Measurements from ENCODE around the gene JOSD1. TPM values are rescaled to one million over a fixed set of nuclear protein-coding genes. Genes with fewer than 3 reads are reported as not detected.

The JOSD1 gene
- total and polyA plus RNA-seq, 2 donors (not counting 1 experiment from before 2014, with no cell fraction given) = 78.7 to 94.8 TPM

DNA sequence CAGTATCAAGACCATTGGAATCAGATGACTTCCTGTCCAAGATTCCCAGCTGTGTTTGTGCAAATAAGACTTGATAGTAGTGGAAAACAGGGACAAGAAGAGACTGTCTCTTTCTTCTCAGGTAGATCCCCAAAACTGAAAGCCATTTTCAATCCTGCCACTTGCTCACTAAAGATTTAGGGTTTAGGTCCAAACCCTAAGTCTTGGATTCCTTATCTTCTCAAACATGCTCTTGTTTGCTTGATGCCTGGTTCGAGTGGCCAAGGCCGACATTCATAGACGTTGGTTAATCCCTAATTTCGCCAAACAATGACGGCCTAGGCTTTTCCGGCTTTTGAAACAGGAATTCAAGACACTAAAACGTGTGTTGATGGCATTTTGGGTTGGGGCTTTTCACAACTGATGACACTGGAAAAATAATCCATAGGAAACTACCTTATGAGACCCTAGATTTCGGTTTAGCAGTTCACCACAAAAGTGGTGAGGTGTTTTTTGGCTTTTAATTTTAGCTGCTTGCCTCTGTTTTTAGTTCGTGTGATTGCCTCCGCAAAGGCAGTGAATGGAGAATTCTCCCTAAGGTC is 4.0 kb upstream of the JOSD1 start:
- 40% methylated on average over 1 of the region's 10 CpGs for WGBS (ENCODE audit: insufficient coverage)
- Mint-ChIP-seq H3K4me1 (peaks cover 64% of the 10 kb centered on the region), H3K27ac (peak overlapping the region; percentile 98), H3K27me3 (no peaks in the 10 kb centered on the region), H3K9me3 (ENCODE audit: insufficient read depth) (no peaks in the 10 kb centered on the region), H3K4me3 (peak overlapping the region; percentile 94)
- no peaks in the 10 kb centered on the region for H3K27me3 ChIP-seq (replicated peaks in 1 of 4; ENCODE audit: control extremely low read depth in 1 of 4, control insufficient read depth in 3 of 4, insufficient read depth in 4 of 4, low read length in 3 of 4)
- peaks cover 48 to 52% of the 10 kb centered on the region in 2 donors for H3K4me1 ChIP-seq (ENCODE audit: control insufficient read depth in 2 of 2, insufficient read depth in 2 of 2, low read length in 2 of 2)
- POLR2A ChIA-PET = interaction anchor here (1.1 to 1.3 kb wide), 2 partner anchors 23 to 50 kb away, joined by 3 to 9 read pairs; no protein-coding TSS in a partner anchor
- peaks cover 58% of the 10 kb centered on the region for H3K79me2 ChIP-seq (ENCODE audit: control insufficient read depth, insufficient read depth, low read length)
- intact Hi-C loops (cut with micrococcal nuclease) = loop anchor here (1.0 to 10.0 kb wide), 8 partner anchors 23 to 613 kb away; partner anchors contain the start of genes CBY1, CSNK1E, DDX17 and FAM227A
- no peaks in the 10 kb centered on the region for H3K9me3 ChIP-seq (ENCODE audit: control extremely low read depth in 1 of 3, control insufficient read depth in 2 of 3, insufficient read depth in 1 of 3, low read length in 2 of 3)
- peaks cover 37% of the 10 kb centered on the region for H4K20me1 ChIP-seq (ENCODE audit: control insufficient read depth, insufficient read depth, low read length, poor library complexity, severe bottlenecking)
- H3K4me3 ChIP-seq (ENCODE audit: control extremely low read depth in 1 of 5, extremely low read depth in 1 of 5, insufficient read depth in 1 of 5, low read depth in 2 of 5, low read length in 4 of 5) = peak overlapping the region; percentile 35 to 61 (median 47)
- H3K4me2 ChIP-seq (replicated peaks; ENCODE audit: low read depth, low read length, poor library complexity, severe bottlenecking) = peak overlapping the region; percentile 64
- peak overlapping the region; percentile 66 to 83 for H3K27ac ChIP-seq (ENCODE audit: low read length in 2 of 2)
- H3K36me3 ChIP-seq (replicated peaks in 1 of 2; ENCODE audit: control extremely low read depth in 1 of 2, control insufficient read depth in 1 of 2, extremely low read depth in 1 of 2, insufficient read depth in 2 of 2, low read length in 1 of 2) = peaks cover 0 to 4% of the 10 kb centered on the region in 2 experiments
- TF ChIP-seq, protein P1, sequence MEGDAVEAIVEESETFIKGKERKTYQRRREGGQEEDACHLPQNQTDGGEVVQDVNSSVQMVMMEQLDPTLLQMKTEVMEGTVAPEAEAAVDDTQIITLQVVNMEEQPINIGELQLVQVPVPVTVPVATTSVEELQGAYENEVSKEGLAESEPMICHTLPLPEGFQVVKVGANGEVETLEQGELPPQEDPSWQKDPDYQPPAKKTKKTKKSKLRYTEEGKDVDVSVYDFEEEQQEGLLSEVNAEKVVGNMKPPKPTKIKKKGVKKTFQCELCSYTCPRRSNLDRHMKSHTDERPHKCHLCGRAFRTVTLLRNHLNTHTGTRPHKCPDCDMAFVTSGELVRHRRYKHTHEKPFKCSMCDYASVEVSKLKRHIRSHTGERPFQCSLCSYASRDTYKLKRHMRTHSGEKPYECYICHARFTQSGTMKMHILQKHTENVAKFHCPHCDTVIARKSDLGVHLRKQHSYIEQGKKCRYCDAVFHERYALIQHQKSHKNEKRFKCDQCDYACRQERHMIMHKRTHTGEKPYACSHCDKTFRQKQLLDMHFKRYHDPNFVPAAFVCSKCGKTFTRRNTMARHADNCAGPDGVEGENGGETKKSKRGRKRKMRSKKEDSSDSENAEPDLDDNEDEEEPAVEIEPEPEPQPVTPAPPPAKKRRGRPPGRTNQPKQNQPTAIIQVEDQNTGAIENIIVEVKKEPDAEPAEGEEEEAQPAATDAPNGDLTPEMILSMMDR (IDR thresholded peaks at IDR 0.05) = no peak
- no peak for TF ChIP-seq EZH2 (IDR thresholded peaks at IDR 0.05; ENCODE audit: borderline replicate concordance, insufficient read depth, low read depth, low read length, poor library complexity, severe bottlenecking)
- CTCF ChIA-PET = interaction anchor here (6.6 kb wide), 1 partner anchor 23 kb away, joined by 35 read pairs; the partner anchor contains the start of gene TOMM22
- peak overlapping the region; percentile 36 for H3K9ac ChIP-seq (ENCODE audit: low read length)
- DNase-seq = peak; percentile 37
- ATAC-seq (ENCODE audit: low read depth) = no peak
- peak overlapping the region; percentile 12 for H2AFZ ChIP-seq (ENCODE audit: insufficient read depth, low read depth, low read length, poor library complexity, severe bottlenecking)

DNA sequence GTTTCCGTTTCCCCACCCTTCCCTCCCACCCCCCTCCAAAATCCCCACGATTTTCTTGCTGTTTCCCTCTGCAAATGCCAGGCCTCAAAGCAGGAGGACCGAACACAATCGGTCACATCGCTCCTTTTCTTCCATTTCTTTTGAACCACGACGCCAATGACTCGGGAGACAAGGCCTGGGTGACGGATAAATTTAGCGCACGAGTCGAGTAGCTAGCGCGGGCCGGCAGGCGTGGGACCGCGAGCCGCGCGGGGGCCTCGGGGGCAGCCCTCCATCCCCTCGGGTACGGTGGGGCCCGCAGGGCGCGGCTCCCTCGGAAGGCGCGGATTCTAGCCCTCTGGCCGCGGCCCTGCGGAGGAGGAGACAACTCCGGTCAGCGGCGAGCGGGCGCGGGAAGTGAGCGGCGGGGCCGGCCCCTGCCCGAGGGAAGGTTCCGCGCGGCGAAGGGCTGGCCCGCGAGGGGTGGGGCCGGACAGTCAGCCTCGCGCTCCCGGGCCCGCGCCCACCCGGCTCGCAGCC is 414 bp downstream of the JOSD1 start:
- Histone ChIP-seq H3K9me3 (ENCODE audit: control extremely low read depth in 1 of 3, control insufficient read depth in 2 of 3, insufficient read depth in 1 of 3, low read length in 2 of 3) (no peaks in the 10 kb centered on the region), H3K4me2 (replicated peaks; ENCODE audit: low read depth, low read length, poor library complexity, severe bottlenecking) (peak overlapping the region; percentile 74), H3K79me2 (ENCODE audit: control insufficient read depth, insufficient read depth, low read length) (peaks cover 33% of the 10 kb centered on the region), H3K27me3 (replicated peaks in 1 of 4; ENCODE audit: control extremely low read depth in 1 of 4, control insufficient read depth in 3 of 4, insufficient read depth in 4 of 4, low read length in 3 of 4) (no peaks in the 10 kb centered on the region), H3K4me1 (ENCODE audit: control insufficient read depth in 2 of 2, insufficient read depth in 2 of 2, low read length in 2 of 2) (peaks cover 32 to 38% of the 10 kb centered on the region in 2 donors), H3K9ac (ENCODE audit: low read length) (peak overlapping the region; percentile 96), H3K27ac (ENCODE audit: low read length in 2 of 2) (peak overlapping the region; percentile 64 to 99), H4K20me1 (ENCODE audit: control insufficient read depth, insufficient read depth, low read length, poor library complexity, severe bottlenecking) (no peaks in the 10 kb centered on the region), H2AFZ (ENCODE audit: insufficient read depth, low read depth, low read length, poor library complexity, severe bottlenecking) (peak overlapping the region; percentile 25), H3K36me3 (replicated peaks in 1 of 2; ENCODE audit: control extremely low read depth in 1 of 2, control insufficient read depth in 1 of 2, extremely low read depth in 1 of 2, insufficient read depth in 2 of 2, low read length in 1 of 2) (no peaks in the 10 kb centered on the region), H3K4me3 (ENCODE audit: control extremely low read depth in 1 of 5, extremely low read depth in 1 of 5, insufficient read depth in 1 of 5, low read depth in 2 of 5, low read length in 4 of 5) (peak overlapping the region; percentile 37 to 79 (median 66))
- ChIA-PET POLR2A (interaction anchor here (0.6 to 2.0 kb wide), 4 partner anchors 19 to 381 kb away, joined by 3 to 9 read pairs (median 4); partner anchors contain the start of gene TOMM22), CTCF (interaction anchor here (1.0 to 6.7 kb wide), 3 partner anchors 19 to 648 kb away, joined by 3 to 51 read pairs (median 5); partner anchors contain the start of gene TOMM22)
- TF ChIP-seq EZH2 (IDR thresholded peaks at IDR 0.05; ENCODE audit: borderline replicate concordance, insufficient read depth, low read depth, low read length, poor library complexity, severe bottlenecking) = no peak
- TF ChIP-seq, protein P1 (IDR thresholded peaks at IDR 0.05) = no peak
- Mint-ChIP-seq H3K4me3 (peak overlapping the region; percentile 95), H3K27me3 (no peaks in the 10 kb centered on the region), H3K27ac (peak overlapping the region; percentile 99), H3K9me3 (ENCODE audit: insufficient read depth) (no peaks in the 10 kb centered on the region), H3K4me1 (peaks cover 65% of the 10 kb centered on the region)
- under 1% methylated on average over 57 of the region's 57 CpGs for WGBS (ENCODE audit: insufficient coverage)
- ATAC-seq (ENCODE audit: low read depth) (peak; percentile 13), DNase-seq (no peak)
- intact Hi-C loops (cut with micrococcal nuclease) = loop anchor here (2.0 to 10.0 kb wide), 3 partner anchors 194 to 516 kb away; partner anchors contain the start of genes CSNK1E, DDX17 and PLA2G6
